Gastroesophageal sphincter (tissue), 4 donors: ENCODE data around the gene MREG. TPM values are rescaled to one million over a fixed set of nuclear protein-coding genes. Genes with fewer than 3 reads are reported as not detected.
"Not testable (repeated sequence)": the region's sequence is repeated elsewhere in the genome, so short reads cannot be mapped to it uniquely, and the experiment has no call there.

Experiments
- ATAC-seq: fragments of 150-250 bp; one replicate; pipeline ENCODE4 v1.9.1; 2016; ENCODE audit warnings: mild to moderate bottlenecking, moderate library complexity
- H3K27ac ChIP-seq, 4 donors: fragments of 200-600 bp; sonication (generic) in 3 of 4; 1 replicate in 3 of 4; 2 replicates in 1 of 4; pipeline ENCODE4 v1.5.1; 2016 to 2019
- H3K27me3 ChIP-seq: fragments of 200-600 bp; sonication (generic); one replicate; pipeline ENCODE4 v1.5.1; 2019
- H3K36me3 ChIP-seq, 2 donors: fragments of 200-600 bp; sonication (generic); one replicate each; pipeline ENCODE4 v1.5.1; 2019; ENCODE audit warnings: control low read depth in 1 of 2
- H3K4me1 ChIP-seq, 3 donors: fragments of 200-600 bp; sonication (generic); 1 replicate in 2 of 3; 2 replicates in 1 of 3; pipeline ENCODE4 v1.5.1; 2016 to 2019; ENCODE audit warnings: control low read depth in 2 of 3
- H3K4me3 ChIP-seq, 2 donors: fragments of 200-600 bp; sonication (generic); one replicate each; pipeline ENCODE4 v1.5.1; 2019; ENCODE audit warnings: mild to moderate bottlenecking in 1 of 2, moderate library complexity in 1 of 2
- H3K9me3 ChIP-seq, 3 donors: fragments of 200-600 bp; sonication (generic); one replicate each; pipeline ENCODE4 v1.5.1; 2017 to 2019; ENCODE audit warnings: control low read depth in 2 of 3
- CTCF ChIP-seq, 4 experiments: fragments of 200-600 bp in 2 of 4; fragments of 450-650 bp in 2 of 4; sonication (generic) in 1 of 4; IDR thresholded peaks; one replicate each; pipeline ENCODE4 v1.5.1; 2017 to 2019; ENCODE audit warnings: antibody characterized with exemption in 4 of 4, mild to moderate bottlenecking in 2 of 4, moderate library complexity in 2 of 4
- EP300 ChIP-seq: sonication (generic); formaldehyde crosslinking; IDR thresholded peaks from one replicate; pipeline ENCODE4 v1.6.1; 2017; ENCODE audit warnings: antibody characterized with exemption, mild to moderate bottlenecking
- POLR2A ChIP-seq, 2 donors: fragments of 450-650 bp; IDR thresholded peaks; one replicate each; pipeline ENCODE4 v1.6.1; 2017; ENCODE audit warnings: antibody characterized with exemption in 2 of 2, mild to moderate bottlenecking in 2 of 2, moderate library complexity in 1 of 2
- POLR2AphosphoS5 ChIP-seq: sonication (generic); formaldehyde crosslinking; IDR thresholded peaks from one replicate; pipeline ENCODE4 v1.6.1; 2017; ENCODE audit warnings: antibody characterized with exemption
- WGBS, 2 donors: methylation state at CpG; one replicate each; pipeline ENCODE4 v1.1.5; 2018; ENCODE audit warnings: low coverage in 1 of 2; 5-methylcytosine and 5-hydroxymethylcytosine counted together
- total RNA-seq, 4 donors: library from RNA; depleted of rRNA; stranded (reverse); fragments of >200 nt; gene quantifications; one replicate each; pipeline ENCODE4 v1.1.0, GENCODE V29; 2016

The MREG gene
- total RNA-seq, 4 donors from 2014 or later = 0.40 to 3.3 (median 0.54) TPM

GRCh38 chr2:215965532-215966165 is 47.7 kb downstream of the MREG start:
- Histone ChIP-seq H3K9me3 (no peaks in the 10 kb centered on the region), H3K36me3 (no peaks in the 10 kb centered on the region), H3K4me3 (no peak overlapping the region), H3K27ac (no peak overlapping the region), H3K27me3 (no peaks in the 10 kb centered on the region), H3K4me1 (no peaks in the 10 kb centered on the region)
- ATAC-seq = no peak
- no peak for TF ChIP-seq POLR2A (IDR thresholded peaks at IDR 0.05)
- TF ChIP-seq POLR2AphosphoS5 = no peak
- TF ChIP-seq EP300 = no peak
- TF ChIP-seq CTCF (IDR thresholded peaks at IDR 0.05) = no peak
- WGBS, 2 donors = 100% methylated on average over 1 of the region's 1 CpG

GRCh38 chr2:215961981-215962380 is 51.4 kb downstream of the MREG start:
- ATAC-seq = no peak
- Histone ChIP-seq H3K4me1 (no peaks in the 10 kb centered on the region), H3K36me3 (no peaks in the 10 kb centered on the region), H3K27ac (no peak overlapping the region), H3K4me3 (no peak overlapping the region), H3K9me3 (no peaks in the 10 kb centered on the region), H3K27me3 (no peaks in the 10 kb centered on the region)
- TF ChIP-seq EP300 (no peak), POLR2A (IDR thresholded peaks at IDR 0.05) (no peak), CTCF (IDR thresholded peaks at IDR 0.05) (no peak), POLR2AphosphoS5 (no peak)
- WGBS, 2 donors = 63 to 90% methylated on average over 2 to 5 of the region's 5 CpGs

- 79 to 86% methylated on average over 3 to 4 of the region's 4 CpGs for WGBS, 2 donors
- H3K4me1 ChIP-seq = no peaks in the 10 kb centered on the region
Observed at GRCh38 chr2:215958257-215958656, 55.1 kb downstream of the MREG start.

GRCh38 chr2:215957354-215958122 is 55.8 kb downstream of the MREG start:
- not testable (repeated sequence) for H3K4me1 ChIP-seq, H3K27me3 ChIP-seq, H3K4me3 ChIP-seq, ATAC-seq, H3K9me3 ChIP-seq, H3K27ac ChIP-seq, H3K36me3 ChIP-seq
- 91% methylated on average over 4 of the region's 10 CpGs; no CpG with 5 or more reads in 1 of the 2 donors for WGBS, 2 donors

More at GRCh38 chr2:215958257-215958656, 55.1 kb downstream of the MREG start:
- Histone ChIP-seq H3K27ac (no peak overlapping the region), H3K36me3 (no peaks in the 10 kb centered on the region), H3K9me3 (no peaks in the 10 kb centered on the region), H3K27me3 (no peaks in the 10 kb centered on the region), H3K4me3 (no peak overlapping the region)
- ATAC-seq = no peak
- TF ChIP-seq EP300 = no peak
- no peak for TF ChIP-seq CTCF (IDR thresholded peaks at IDR 0.05)
- TF ChIP-seq POLR2A (IDR thresholded peaks at IDR 0.05) = no peak
- TF ChIP-seq POLR2AphosphoS5 = no peak

- 86% methylated on average over 3 to 4 of the region's 4 CpGs for WGBS, 2 donors
Observed at GRCh38 chr2:215952860-215953637, 60.3 kb downstream of the MREG start.

More at GRCh38 chr2:215952860-215953637, 60.3 kb downstream of the MREG start:
- Histone ChIP-seq H3K27me3 (no peaks in the 10 kb centered on the region), H3K4me1 (no peaks in the 10 kb centered on the region), H3K9me3 (no peaks in the 10 kb centered on the region), H3K27ac (no peak overlapping the region), H3K36me3 (no peaks in the 10 kb centered on the region), H3K4me3 (no peak overlapping the region)
- TF ChIP-seq CTCF (IDR thresholded peaks at IDR 0.05) (no peak), EP300 (no peak), POLR2A (IDR thresholded peaks at IDR 0.05) (no peak), POLR2AphosphoS5 (no peak)
- ATAC-seq = no peak
